GM21526 (cell line): ENCODE results near the gene OR7C1.
"Not testable (repeated sequence)": the region's sequence is repeated elsewhere in the genome, so short reads cannot be mapped to it uniquely, and the experiment has no call there.

Experiments used
- ATAC-seq: cut with Tn5 transposase; IDR thresholded peaks from one replicate; pipeline ENCODE4 v1.9.1; 2021; ENCODE audit warnings: moderate library complexity; ENCODE audit not compliant: unreplicated experiment, low FRiP score

Gene OR7C1

GRCh38 chr19:14768001-14768400 is 67.0 kb downstream of the OR7C1 start:
- no peak for ATAC-seq

DNA sequence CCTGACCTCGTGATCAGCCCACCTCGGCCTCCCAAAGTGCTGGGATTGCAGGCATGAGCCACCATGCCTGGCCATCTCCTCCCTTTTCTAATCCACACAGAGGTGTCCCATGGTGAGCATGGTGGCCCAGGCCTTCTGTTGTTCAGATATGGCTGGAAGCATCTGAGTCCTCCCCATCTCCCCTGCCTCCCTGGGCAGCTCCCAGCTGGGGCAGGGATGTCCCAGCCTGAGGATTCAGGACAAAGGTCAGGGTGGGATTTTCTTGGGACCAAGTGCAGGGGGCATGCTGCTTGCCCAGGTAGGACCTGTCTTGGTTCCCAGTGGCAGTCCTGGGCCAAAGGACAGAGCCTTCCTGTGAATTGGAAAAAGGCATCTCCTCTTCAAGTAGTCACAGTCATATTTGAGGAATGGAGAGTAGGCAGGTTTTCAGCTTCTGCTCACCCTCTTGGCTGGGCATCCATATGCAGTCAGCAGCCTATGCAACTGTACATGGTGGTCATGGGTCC is 67.5 kb downstream of the OR7C1 start:
- no peak for ATAC-seq

DNA sequence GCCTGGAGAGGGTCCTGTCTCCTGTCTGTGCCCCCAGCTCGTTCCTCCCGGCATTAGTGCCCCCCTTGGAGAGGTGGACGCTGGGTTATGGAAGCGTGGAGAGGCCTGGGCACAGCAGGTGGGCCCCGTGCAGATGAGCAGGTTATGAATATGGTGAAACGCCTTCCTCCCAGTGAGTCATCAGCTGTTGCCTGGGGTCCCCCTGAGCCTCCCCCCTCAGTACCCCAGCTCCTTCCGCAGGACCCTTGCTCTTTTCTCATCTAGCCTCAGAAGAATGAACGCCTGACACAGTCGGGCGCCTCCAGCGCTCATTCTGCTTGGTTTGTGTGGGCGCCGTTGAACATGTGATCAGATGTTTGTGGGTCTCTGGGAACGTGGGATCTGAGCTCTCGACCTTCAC is 69.1 kb downstream of the OR7C1 start:
- not testable (repeated sequence) for ATAC-seq

DNA sequence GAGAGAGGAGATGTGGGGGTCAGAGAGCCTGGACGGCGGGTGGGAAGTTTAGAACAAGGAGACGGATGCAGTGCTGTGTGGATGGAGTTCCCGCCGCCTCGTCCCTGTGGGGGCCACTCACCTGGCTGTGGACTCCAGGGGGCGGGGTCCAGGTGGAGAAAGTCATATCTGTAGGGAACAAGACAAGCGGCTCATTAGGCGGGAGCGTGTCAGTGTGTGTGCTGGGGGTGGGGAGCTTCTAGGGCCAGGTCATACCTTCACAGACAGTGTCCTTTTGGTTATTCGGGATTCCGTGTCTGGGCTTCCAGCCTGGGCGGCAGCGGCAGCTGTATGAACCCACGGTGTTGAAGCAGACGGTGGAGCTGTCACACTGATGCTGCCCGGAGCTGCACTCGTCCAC is 69.6 kb downstream of the OR7C1 start:
- ATAC-seq, result not testable (repeated sequence)

DNA sequence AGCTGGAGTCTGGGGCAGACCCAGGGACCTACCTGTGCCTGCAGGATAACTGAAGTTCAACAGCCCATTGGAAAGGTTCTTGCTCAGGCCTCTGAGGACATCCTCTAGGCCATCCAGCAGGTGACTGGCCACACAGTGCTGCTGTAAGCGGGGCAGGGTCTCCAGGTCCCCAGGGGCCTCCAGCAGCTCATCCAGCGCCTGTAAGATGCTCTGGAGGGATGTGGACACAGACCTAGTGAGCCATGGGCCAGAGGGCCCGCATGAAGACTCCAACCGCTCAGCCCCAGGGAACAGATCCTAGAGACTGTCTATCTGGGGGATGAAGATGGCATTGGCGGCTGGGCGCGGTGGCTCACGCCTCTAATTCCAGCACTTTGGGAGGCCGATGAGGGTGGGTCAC is 70.6 kb downstream of the OR7C1 start:
- ATAC-seq, result no peak

- ATAC-seq, result no peak
Measured at GRCh38 chr19:14763497-14764145, 71.4 kb downstream of the OR7C1 start.

GRCh38 chr19:14762111-14762510 is 72.9 kb downstream of the OR7C1 start:
- no peak for ATAC-seq

GRCh38 chr19:14761607-14762006 is 73.4 kb downstream of the OR7C1 start:
- ATAC-seq, result no peak

DNA sequence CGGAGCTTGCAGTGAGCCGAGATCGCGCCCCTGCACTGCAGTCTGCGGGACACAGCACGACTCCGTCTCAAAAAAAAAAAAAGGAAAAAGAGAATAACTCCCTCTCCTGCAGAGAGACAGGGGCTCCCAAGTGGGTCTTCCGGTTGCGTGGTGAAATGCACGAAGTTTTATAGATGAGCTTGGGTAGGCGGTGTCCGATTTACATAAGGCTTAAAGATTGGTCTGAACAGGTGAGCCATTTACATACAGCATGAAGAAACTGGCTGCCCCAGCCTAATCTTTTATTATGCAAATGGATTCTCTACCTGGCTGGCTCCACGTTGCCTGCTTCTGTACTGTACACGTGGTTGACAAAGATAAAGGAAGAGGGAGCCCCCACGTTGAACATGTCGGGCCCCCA is 76.2 kb downstream of the OR7C1 start:
- ATAC-seq, result no peak

DNA sequence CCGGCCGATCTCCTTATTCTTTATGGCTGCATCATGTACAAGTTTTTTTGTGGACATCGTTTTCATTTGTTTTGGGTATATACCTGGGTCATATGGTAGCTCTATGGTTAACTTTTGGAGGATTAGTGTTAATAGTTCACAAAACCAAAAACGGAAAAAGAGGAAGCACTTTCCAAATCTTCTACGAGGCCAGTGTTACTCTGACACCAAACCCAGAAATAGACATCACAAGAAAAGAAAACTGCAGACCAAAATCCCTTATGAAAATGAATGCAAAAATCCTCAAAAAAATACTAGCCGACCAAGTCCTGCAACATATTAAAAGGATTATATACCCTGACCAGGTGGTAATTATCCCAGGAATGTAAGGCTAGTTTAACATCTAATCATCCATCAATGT is 86.4 kb downstream of the OR7C1 start:
- ATAC-seq, result no peak
